ENCODE measurements around the gene DNAH2.

The DNAH2 gene

GRCh38 chr17:7707858-7708750 is 9.4 kb upstream of the DNAH2 start:
- Histone ChIP-seq H3K9ac (ENCODE audit: insufficient read length, low read depth) (no peak overlapping the region), H3K4me3 (ENCODE audit: insufficient read length, low read depth) (no peak overlapping the region), H3K36me3 (ENCODE audit: insufficient read depth, insufficient read length, low read length) (peaks cover under 1% of the 10 kb centered on the region), H3K4me1 (ENCODE audit: insufficient read depth, insufficient read length) (peaks cover 16% of the 10 kb centered on the region), H3K27me3 (ENCODE audit: insufficient read depth, insufficient read length) (peaks cover 12% of the 10 kb centered on the region), H3K9me3 (ENCODE audit: insufficient read depth, low read length) (no peaks in the 10 kb centered on the region)
- DNase-seq (ENCODE audit: low read depth, low spot score), result no peak
- no peak for TF ChIP-seq YY1 (IDR thresholded peaks at IDR 0.05; ENCODE audit: insufficient read depth, insufficient read length)
- no peak for TF ChIP-seq ZNF274 (IDR thresholded peaks at IDR 0.05; ENCODE audit: low read depth, low read length)
- no peak for TF ChIP-seq SUZ12 (IDR thresholded peaks at IDR 0.05; ENCODE audit: extremely low read depth, insufficient read depth, insufficient read length)

DNA sequence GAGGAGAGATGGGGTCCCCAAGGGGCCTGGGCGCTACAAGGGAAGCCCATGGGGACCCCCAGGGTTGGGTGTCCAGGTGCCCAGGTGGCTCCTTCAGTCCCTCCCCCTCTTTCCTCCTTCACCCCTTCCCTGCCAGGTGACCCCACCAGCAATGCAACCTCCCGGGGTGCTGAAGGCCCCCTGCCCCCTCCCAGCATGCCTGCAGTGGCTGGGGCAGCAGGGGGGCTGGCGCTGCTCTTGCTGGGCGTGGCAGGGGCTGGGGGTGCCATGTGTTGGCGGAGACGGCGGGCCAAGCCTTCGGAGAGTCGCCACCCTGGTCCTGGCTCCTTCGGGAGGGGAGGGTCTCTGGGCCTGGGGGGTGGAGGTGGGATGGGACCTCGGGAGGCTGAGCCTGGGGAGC is 8.5 kb upstream of the DNAH2 start:
- peaks cover 12% of the 10 kb centered on the region for H3K27me3 ChIP-seq (ENCODE audit: insufficient read depth, insufficient read length)
- H3K9ac ChIP-seq (ENCODE audit: insufficient read length, low read depth), result no peak overlapping the region
- peaks cover 10% of the 10 kb centered on the region for H3K4me1 ChIP-seq (ENCODE audit: insufficient read depth, insufficient read length)
- H3K36me3 ChIP-seq (ENCODE audit: insufficient read depth, insufficient read length, low read length), result no peaks in the 10 kb centered on the region
- DNase-seq (ENCODE audit: low read depth, low spot score), result no peak
- TF ChIP-seq YY1 (IDR thresholded peaks at IDR 0.05; ENCODE audit: insufficient read depth, insufficient read length) (no peak), SUZ12 (IDR thresholded peaks at IDR 0.05; ENCODE audit: extremely low read depth, insufficient read depth, insufficient read length) (no peak), ZNF274 (IDR thresholded peaks at IDR 0.05; ENCODE audit: low read depth, low read length) (no peak)
- H3K4me3 ChIP-seq (ENCODE audit: insufficient read length, low read depth), result no peak overlapping the region
- no peaks in the 10 kb centered on the region for H3K9me3 ChIP-seq (ENCODE audit: insufficient read depth, low read length)

DNA sequence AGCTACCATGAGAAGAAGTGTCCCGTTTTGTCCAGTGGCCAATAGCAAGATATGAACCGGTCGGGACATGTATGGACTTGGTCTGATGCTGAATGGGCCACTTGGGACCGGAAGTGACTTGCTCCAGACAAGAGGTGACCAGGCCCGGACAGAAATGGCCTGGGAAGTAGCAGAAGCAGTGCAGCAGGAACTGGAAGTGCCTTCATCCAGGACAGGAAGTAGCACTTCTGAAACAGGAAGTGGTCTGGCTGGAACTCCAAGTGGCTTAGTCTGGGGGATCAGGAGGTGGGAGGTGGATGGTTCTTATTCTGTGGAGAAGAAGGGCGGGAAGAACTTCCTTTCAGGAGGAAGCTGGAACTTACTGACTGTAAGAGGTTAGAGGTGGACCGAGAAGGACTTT is 7.2 kb upstream of the DNAH2 start:
- no peak overlapping the region for H3K4me3 ChIP-seq (ENCODE audit: insufficient read length, low read depth)
- no peaks in the 10 kb centered on the region for H3K36me3 ChIP-seq (ENCODE audit: insufficient read depth, insufficient read length, low read length)
- peaks cover 12% of the 10 kb centered on the region for H3K27me3 ChIP-seq (ENCODE audit: insufficient read depth, insufficient read length)
- H3K4me1 ChIP-seq (ENCODE audit: insufficient read depth, insufficient read length), result peaks cover 11% of the 10 kb centered on the region
- no peak overlapping the region for H3K9ac ChIP-seq (ENCODE audit: insufficient read length, low read depth)
- no peaks in the 10 kb centered on the region for H3K9me3 ChIP-seq (ENCODE audit: insufficient read depth, low read length)
- TF ChIP-seq YY1 (IDR thresholded peaks at IDR 0.05; ENCODE audit: insufficient read depth, insufficient read length) (no peak), ZNF274 (IDR thresholded peaks at IDR 0.05; ENCODE audit: low read depth, low read length) (no peak), SUZ12 (IDR thresholded peaks at IDR 0.05; ENCODE audit: extremely low read depth, insufficient read depth, insufficient read length) (no peak)
- DNase-seq (ENCODE audit: low read depth, low spot score), result no peak

DNA sequence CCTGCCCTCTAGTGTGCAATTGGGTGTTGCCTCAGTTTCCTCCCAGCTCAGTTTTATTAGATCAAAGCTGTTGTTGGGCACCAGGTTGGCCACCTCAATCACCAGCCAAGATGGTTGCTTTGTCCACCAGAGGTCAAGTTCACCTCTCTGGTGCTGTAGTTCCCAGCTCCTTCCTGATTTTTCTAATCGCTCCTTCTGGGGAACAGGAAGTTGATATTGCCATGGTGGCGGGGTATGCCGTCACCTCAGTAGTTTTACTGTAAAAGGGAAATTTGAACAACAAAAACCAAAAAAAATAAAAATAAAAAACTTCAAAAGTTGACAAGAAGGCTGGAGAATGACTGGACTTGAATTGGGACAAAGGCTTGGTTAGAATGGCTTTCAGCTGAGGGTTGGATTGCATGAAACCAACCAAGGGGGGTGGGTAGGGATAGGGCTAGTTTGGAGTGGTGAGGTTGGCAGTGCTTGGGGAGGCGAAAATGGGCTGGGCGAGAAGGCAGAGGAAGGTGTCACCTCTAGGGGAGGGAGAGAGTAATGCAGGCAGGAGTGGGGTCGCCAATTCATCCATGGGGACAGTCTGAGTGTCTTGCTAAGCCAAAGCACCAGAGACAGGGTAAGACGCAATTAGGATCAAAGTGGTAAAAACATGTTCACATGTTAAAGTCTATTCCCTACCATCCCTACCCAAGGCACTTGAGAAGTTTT is 6.3 kb upstream of the DNAH2 start:
- H3K4me3 ChIP-seq (ENCODE audit: insufficient read length, low read depth), result no peak overlapping the region
- H3K9me3 ChIP-seq (ENCODE audit: insufficient read depth, low read length), result no peaks in the 10 kb centered on the region
- H3K4me1 ChIP-seq (ENCODE audit: insufficient read depth, insufficient read length), result peaks cover 19% of the 10 kb centered on the region
- H3K9ac ChIP-seq (ENCODE audit: insufficient read length, low read depth), result no peak overlapping the region
- H3K27me3 ChIP-seq (ENCODE audit: insufficient read depth, insufficient read length), result peaks cover 7% of the 10 kb centered on the region
- TF ChIP-seq YY1 (IDR thresholded peaks at IDR 0.05; ENCODE audit: insufficient read depth, insufficient read length) (no peak), SUZ12 (IDR thresholded peaks at IDR 0.05; ENCODE audit: extremely low read depth, insufficient read depth, insufficient read length) (no peak), ZNF274 (IDR thresholded peaks at IDR 0.05; ENCODE audit: low read depth, low read length) (no peak)
- no peak for DNase-seq (ENCODE audit: low read depth, low spot score)
- H3K36me3 ChIP-seq (ENCODE audit: insufficient read depth, insufficient read length, low read length), result no peaks in the 10 kb centered on the region

GRCh38 chr17:7712111-7712771 is 5.3 kb upstream of the DNAH2 start:
- Histone ChIP-seq H3K9me3 (ENCODE audit: insufficient read depth, low read length) (no peaks in the 10 kb centered on the region), H3K9ac (ENCODE audit: insufficient read length, low read depth) (peak overlapping the region; percentile 42), H3K4me3 (ENCODE audit: insufficient read length, low read depth) (no peak overlapping the region), H3K4me1 (ENCODE audit: insufficient read depth, insufficient read length) (peaks cover 20% of the 10 kb centered on the region), H3K36me3 (ENCODE audit: insufficient read depth, insufficient read length, low read length) (no peaks in the 10 kb centered on the region), H3K27me3 (ENCODE audit: insufficient read depth, insufficient read length) (no peaks in the 10 kb centered on the region)
- TF ChIP-seq SUZ12 (IDR thresholded peaks at IDR 0.05; ENCODE audit: extremely low read depth, insufficient read depth, insufficient read length) (no peak), YY1 (IDR thresholded peaks at IDR 0.05; ENCODE audit: insufficient read depth, insufficient read length) (no peak), ZNF274 (IDR thresholded peaks at IDR 0.05; ENCODE audit: low read depth, low read length) (no peak)
- DNase-seq (ENCODE audit: low read depth, low spot score), result no peak

- peaks cover 9% of the 10 kb centered on the region for H3K27me3 ChIP-seq (ENCODE audit: insufficient read depth, insufficient read length)
- no peak for DNase-seq (ENCODE audit: low read depth, low spot score)
- no peaks in the 10 kb centered on the region for H3K36me3 ChIP-seq (ENCODE audit: insufficient read depth, insufficient read length, low read length)
- TF ChIP-seq ZNF274 (IDR thresholded peaks at IDR 0.05; ENCODE audit: low read depth, low read length) (no peak), YY1 (IDR thresholded peaks at IDR 0.05; ENCODE audit: insufficient read depth, insufficient read length) (no peak), SUZ12 (IDR thresholded peaks at IDR 0.05; ENCODE audit: extremely low read depth, insufficient read depth, insufficient read length) (no peak)
- no peaks in the 10 kb centered on the region for H3K9me3 ChIP-seq (ENCODE audit: insufficient read depth, low read length)
- no peak overlapping the region for H3K4me3 ChIP-seq (ENCODE audit: insufficient read length, low read depth)
- H3K9ac ChIP-seq (ENCODE audit: insufficient read length, low read depth), result no peak overlapping the region
- peaks cover 21% of the 10 kb centered on the region for H3K4me1 ChIP-seq (ENCODE audit: insufficient read depth, insufficient read length)
Observed at GRCh38 chr17:7713782-7714181, 3.8 kb upstream of the DNAH2 start.

All from NT2/D1 (cell line).